Measurements from ENCODE around the gene FAM53A. TPM values are rescaled to one million over a fixed set of nuclear protein-coding genes. Genes with fewer than 3 reads are reported as not detected.
"Not testable (repeated sequence)": the region's sequence is repeated elsewhere in the genome, so short reads cannot be mapped to it uniquely, and the experiment has no call there.

Gene FAM53A
- polyA plus RNA-seq, 1 experiment, result 1.1 TPM

GRCh38 chr4:1675136-1675801 lies 8.8 kb downstream of the FAM53A start:
- ChIA-PET POLR2A (no interaction called here), CTCF (interaction anchor here (0.5 kb wide), 1 partner anchor 93 kb away, joined by 3 read pairs; no protein-coding TSS in a partner anchor)
- TF ChIP-seq CTCF (IDR thresholded peaks at IDR 0.05; ENCODE audit: low read depth, low read length), result no peak
- DNase-seq (ENCODE audit: low read depth, low spot score), result no peak
- Histone ChIP-seq H3K27me3 (ENCODE audit: control insufficient read depth, insufficient read depth, low read length) (no peaks in the 10 kb centered on the region), H3K27ac (ENCODE audit: low read depth, low read length) (no peak overlapping the region), H3K9me3 (ENCODE audit: control insufficient read depth, insufficient read depth, low read length) (peaks cover 8% of the 10 kb centered on the region; the same call in 1 of the 2 replicates), H3K4me3 (ENCODE audit: low read depth, low read length) (no peak overlapping the region)

- Histone ChIP-seq H3K27me3 (ENCODE audit: control insufficient read depth, insufficient read depth, low read length) (no peaks in the 10 kb centered on the region), H3K27ac (ENCODE audit: low read depth, low read length) (no peak overlapping the region), H3K4me3 (ENCODE audit: low read depth, low read length) (no peak overlapping the region), H3K9me3 (ENCODE audit: control insufficient read depth, insufficient read depth, low read length) (peaks cover 8% of the 10 kb centered on the region; the same call in 1 of the 2 replicates)
- no peak for TF ChIP-seq CTCF (IDR thresholded peaks at IDR 0.05; ENCODE audit: low read depth, low read length)
- ChIA-PET POLR2A (no interaction called here), CTCF (interaction anchor here (0.5 kb wide), 1 partner anchor 93 kb away, joined by 3 read pairs; no protein-coding TSS in a partner anchor)
- no peak for DNase-seq (ENCODE audit: low read depth, low spot score)
These were observed 9.4 kb downstream of the FAM53A start for GRCh38 chr4:1674682-1675081.

GRCh38 chr4:1673671-1674070 lies 10.4 kb downstream of the FAM53A start:
- ChIA-PET CTCF (no interaction called here), POLR2A (no interaction called here)
- H3K4me3 ChIP-seq (ENCODE audit: low read depth, low read length), result no peak overlapping the region
- H3K9me3 ChIP-seq (ENCODE audit: control insufficient read depth, insufficient read depth, low read length), result peaks cover 8% of the 10 kb centered on the region; the same call in 1 of the 2 replicates
- H3K27ac ChIP-seq (ENCODE audit: low read depth, low read length), result no peak overlapping the region
- DNase-seq (ENCODE audit: low read depth, low spot score), result no peak
- TF ChIP-seq CTCF (IDR thresholded peaks at IDR 0.05; ENCODE audit: low read depth, low read length), result no peak
- H3K27me3 ChIP-seq (ENCODE audit: control insufficient read depth, insufficient read depth, low read length), result no peaks in the 10 kb centered on the region

- DNase-seq (ENCODE audit: low read depth, low spot score); H3K27ac ChIP-seq (ENCODE audit: low read depth, low read length); H3K9me3 ChIP-seq (ENCODE audit: control insufficient read depth, insufficient read depth, low read length); H3K27me3 ChIP-seq (ENCODE audit: control insufficient read depth, insufficient read depth, low read length); H3K4me3 ChIP-seq (ENCODE audit: low read depth, low read length); CTCF ChIA-PET: not testable (repeated sequence)
- POLR2A ChIA-PET, result interaction anchor here (0.7 kb wide), 1 partner anchor 12 kb away, joined by 3 read pairs; no protein-coding TSS in a partner anchor
These were observed 13.1 kb downstream of the FAM53A start for GRCh38 chr4:1671011-1671410.

GRCh38 chr4:1670279-1670678 lies 13.8 kb downstream of the FAM53A start:
- no peak for DNase-seq (ENCODE audit: low read depth, low spot score)
- Histone ChIP-seq H3K4me3 (ENCODE audit: low read depth, low read length) (no peak overlapping the region), H3K27me3 (ENCODE audit: control insufficient read depth, insufficient read depth, low read length) (no peaks in the 10 kb centered on the region), H3K9me3 (ENCODE audit: control insufficient read depth, insufficient read depth, low read length) (peaks cover 8% of the 10 kb centered on the region; the same call in 1 of the 2 replicates), H3K27ac (ENCODE audit: low read depth, low read length) (no peak overlapping the region)
- ChIA-PET POLR2A (no interaction called here), CTCF (no interaction called here)
- TF ChIP-seq CTCF (IDR thresholded peaks at IDR 0.05; ENCODE audit: low read depth, low read length), result no peak
